Caco-2 (cell line): ENCODE data around the gene KLHDC7B. TPM values are rescaled to one million over a fixed set of nuclear protein-coding genes. Genes with fewer than 3 reads are reported as not detected.

Experiments
- BruUV-seq: library from RNA; stranded (reverse); fragments of 400-500 nt; replicated peaks from 2 replicates; lab custom pipeline; 2021; lab: Mats Ljungman, UMichigan
- CTCF ChIA-PET: fragments of 300-600 bp; sonication (Branson Sonifier 250); formaldehyde crosslinking; loops from one replicate; lab custom pipeline; 2022; ENCODE audit warnings: antibody characterized with exemption; lab: Charles Lee
- POLR2A ChIA-PET: fragments of 300-600 bp; sonication (Branson Sonifier 250); formaldehyde crosslinking; loops from one replicate; lab custom pipeline; 2022; ENCODE audit warnings: antibody characterized with exemption; lab: Charles Lee
- DNase-seq, 2 experiments: peaks; one replicate each; pipeline versions ENCODE4 v3.0.0 to v3.0.0-alpha.2; 2020 to 2022
- H3K27me3 ChIP-seq: replicated peaks from 2 replicates; pipeline ENCODE4 v1.6.0; 2011; ENCODE audit warnings: low read length; ENCODE audit not compliant: control insufficient read depth, insufficient read depth
- H3K36me3 ChIP-seq: 2 replicates; pipeline ENCODE4 v1.5.1; 2011; ENCODE audit warnings: low read length; ENCODE audit not compliant: control insufficient read depth, insufficient read depth
- H3K4me1 ChIP-seq: fragments of 250-450 bp; sonication (Bioruptor Pico); 2 replicates; pipeline ENCODE4 v1.5.1; 2020; ENCODE audit warnings: mild to moderate bottlenecking
- H3K4me3 ChIP-seq: 2 replicates; pipeline ENCODE4 v1.5.1; 2011; ENCODE audit warnings: low read depth, mild to moderate bottlenecking, control low read depth, low read length
- H3K9me3 ChIP-seq: fragments of 250-450 bp; sonication (Bioruptor Pico); 2 replicates; pipeline ENCODE4 v1.5.1; 2020; ENCODE audit warnings: mild to moderate bottlenecking, moderate library complexity
- H3K27ac Mint-ChIP-seq: one replicate; pipeline ENCODE4 v1.8.0; 2022; ENCODE audit warnings: mixed read lengths; ENCODE audit not compliant: unreplicated experiment
- H3K27me3 Mint-ChIP-seq: one replicate; pipeline ENCODE4 v1.8.0; 2022; ENCODE audit warnings: mixed read lengths; ENCODE audit not compliant: insufficient read depth, unreplicated experiment
- H3K36me3 Mint-ChIP-seq: one replicate; pipeline ENCODE4 v1.8.0; 2022; ENCODE audit warnings: mild to moderate bottlenecking, mixed read lengths; ENCODE audit not compliant: insufficient read depth, unreplicated experiment
- H3K4me1 Mint-ChIP-seq: one replicate; pipeline ENCODE4 v1.8.0; 2022; ENCODE audit warnings: low read depth, mixed read lengths; ENCODE audit not compliant: unreplicated experiment
- H3K4me3 Mint-ChIP-seq: one replicate; pipeline ENCODE4 v1.8.0; 2022; ENCODE audit warnings: mild to moderate bottlenecking, moderate library complexity, mixed read lengths; ENCODE audit not compliant: unreplicated experiment
- H3K9me3 Mint-ChIP-seq: one replicate; pipeline ENCODE4 v1.8.0; 2022; ENCODE audit warnings: mixed read lengths; ENCODE audit not compliant: unreplicated experiment
- intact Hi-C: fragments of 100-400 bp; cut with micrococcal nuclease; formaldehyde crosslinking; loops from one replicate; pipeline ENCODE4 v1.10.0; 2022; ENCODE audit not compliant: unreplicated experiment
- total RNA-seq: library from RNA; stranded (reverse); gene quantifications from 2 replicates; pipeline ENCODE4 v1.2.3, GENCODE V29; 2022
- TF ChIP-seq, protein P1 (sequence below), 2 experiments: fragments of 200-600 bp in 1 of 2; IDR thresholded peaks; 1 replicate in 1 of 2; 2 replicates in 1 of 2; pipeline versions ENCODE4 v1.5.1 to v1.8.0; 2011 to 2022; ENCODE audit warnings: antibody characterized with exemption in 1 of 2, control low read depth in 1 of 2, inconsistent platforms in 1 of 2, low read depth in 1 of 2, low read length in 1 of 2, mild to moderate bottlenecking in 1 of 2, moderate library complexity in 1 of 2; ENCODE audit not compliant: insufficient read depth in 1 of 2, severe bottlenecking in 1 of 2, unreplicated experiment in 1 of 2

Gene KLHDC7B
- total RNA-seq, 1 experiment from 2014 or later: 2.0 TPM

- no peaks in the 10 kb centered on the region for H3K9me3 ChIP-seq
- Mint-ChIP-seq H3K27me3 (no peaks in the 10 kb centered on the region), H3K4me3 (no peak overlapping the region), H3K27ac (no peak overlapping the region), H3K4me1 (no peaks in the 10 kb centered on the region), H3K36me3 (no peaks in the 10 kb centered on the region), H3K9me3 (no peaks in the 10 kb centered on the region)
- POLR2A ChIA-PET: no interaction called here
- no peak overlapping the region for H3K4me3 ChIP-seq
- no peaks in the 10 kb centered on the region for H3K36me3 ChIP-seq
- H3K4me1 ChIP-seq: peaks cover 10% of the 10 kb centered on the region; the same call in 1 of the 2 replicates
- intact Hi-C loops: no loop called here
- no TSS peak for BruUV-seq
- H3K27me3 ChIP-seq: no peaks in the 10 kb centered on the region
- TF ChIP-seq, protein P1, sequence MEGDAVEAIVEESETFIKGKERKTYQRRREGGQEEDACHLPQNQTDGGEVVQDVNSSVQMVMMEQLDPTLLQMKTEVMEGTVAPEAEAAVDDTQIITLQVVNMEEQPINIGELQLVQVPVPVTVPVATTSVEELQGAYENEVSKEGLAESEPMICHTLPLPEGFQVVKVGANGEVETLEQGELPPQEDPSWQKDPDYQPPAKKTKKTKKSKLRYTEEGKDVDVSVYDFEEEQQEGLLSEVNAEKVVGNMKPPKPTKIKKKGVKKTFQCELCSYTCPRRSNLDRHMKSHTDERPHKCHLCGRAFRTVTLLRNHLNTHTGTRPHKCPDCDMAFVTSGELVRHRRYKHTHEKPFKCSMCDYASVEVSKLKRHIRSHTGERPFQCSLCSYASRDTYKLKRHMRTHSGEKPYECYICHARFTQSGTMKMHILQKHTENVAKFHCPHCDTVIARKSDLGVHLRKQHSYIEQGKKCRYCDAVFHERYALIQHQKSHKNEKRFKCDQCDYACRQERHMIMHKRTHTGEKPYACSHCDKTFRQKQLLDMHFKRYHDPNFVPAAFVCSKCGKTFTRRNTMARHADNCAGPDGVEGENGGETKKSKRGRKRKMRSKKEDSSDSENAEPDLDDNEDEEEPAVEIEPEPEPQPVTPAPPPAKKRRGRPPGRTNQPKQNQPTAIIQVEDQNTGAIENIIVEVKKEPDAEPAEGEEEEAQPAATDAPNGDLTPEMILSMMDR (IDR thresholded peaks at IDR 0.05; ENCODE audit: insufficient read depth in 1 of 2, low read depth in 1 of 2, low read length in 1 of 2, severe bottlenecking in 1 of 2, unreplicated experiment in 1 of 2): no peak
- DNase-seq: no peak
- CTCF ChIA-PET: interaction anchor here (0.9 to 1.2 kb wide), 2 partner anchors 46 to 48 kb away, joined by 3 to 4 read pairs; partner anchors contain the start of gene SCO2
Measured at GRCh38 chr22:50572965-50573364, 27.3 kb downstream of the KLHDC7B start.

DNA sequence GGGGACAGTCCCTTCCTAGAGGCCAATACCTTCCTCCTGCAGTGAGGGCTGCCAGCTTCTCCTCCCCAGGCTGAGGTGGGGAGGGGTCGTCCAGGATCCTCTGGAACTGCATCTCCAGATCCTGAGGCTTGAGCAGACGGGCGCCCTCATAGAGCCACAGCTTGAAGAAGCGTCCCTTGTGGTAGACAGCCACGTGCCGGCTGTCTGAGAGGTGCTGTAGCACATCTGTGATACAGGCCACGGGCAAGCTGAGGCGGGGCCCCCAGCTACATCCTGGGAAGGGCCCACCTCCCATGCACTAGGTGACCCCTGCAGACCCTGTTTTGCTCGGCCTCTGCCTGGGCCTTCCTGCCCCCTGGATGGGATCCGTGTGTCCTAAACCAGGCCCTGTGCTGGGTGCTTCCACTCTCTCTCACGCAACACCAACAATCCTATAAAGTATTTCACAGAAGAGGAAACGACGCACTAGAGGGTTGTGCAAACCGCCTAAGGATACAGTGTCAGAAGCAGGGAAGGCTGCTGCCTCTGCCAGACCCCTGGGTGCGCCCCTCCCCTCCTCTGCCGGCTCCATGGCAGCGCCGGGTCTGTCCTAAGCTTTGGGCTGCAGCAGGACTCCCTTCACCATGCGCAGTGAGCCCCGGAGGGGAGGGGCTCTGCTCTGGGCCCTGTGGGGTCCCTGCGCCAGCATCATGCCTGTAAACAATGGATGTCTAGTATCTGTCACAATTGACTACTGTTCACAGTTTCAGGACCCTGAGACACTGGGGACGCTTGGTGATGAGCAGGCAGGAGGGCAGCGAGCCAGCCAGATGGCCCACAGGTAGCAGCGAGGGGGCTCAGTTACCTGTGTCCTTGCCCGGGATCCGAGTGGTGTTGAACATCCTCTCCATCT lies 28.0 kb downstream of the KLHDC7B start:
- no peak overlapping the region for H3K4me3 ChIP-seq
- H3K27ac Mint-ChIP-seq: no peak overlapping the region
- CTCF ChIA-PET: no interaction called here
- no peak for DNase-seq
- no TSS peak for BruUV-seq
- no peaks in the 10 kb centered on the region for H3K9me3 Mint-ChIP-seq
- H3K36me3 Mint-ChIP-seq: no peaks in the 10 kb centered on the region
- no peaks in the 10 kb centered on the region for H3K27me3 Mint-ChIP-seq
- TF ChIP-seq, protein P1 (IDR thresholded peaks at IDR 0.05; ENCODE audit: insufficient read depth in 1 of 2, low read depth in 1 of 2, low read length in 1 of 2, severe bottlenecking in 1 of 2, unreplicated experiment in 1 of 2): no peak
- POLR2A ChIA-PET: no interaction called here
- H3K36me3 ChIP-seq: no peaks in the 10 kb centered on the region
- H3K9me3 ChIP-seq: no peaks in the 10 kb centered on the region
- H3K27me3 ChIP-seq: no peaks in the 10 kb centered on the region
- intact Hi-C loops: no loop called here
- peaks cover 6% of the 10 kb centered on the region; the same call in 1 of the 2 replicates for H3K4me1 ChIP-seq
- H3K4me1 Mint-ChIP-seq: no peaks in the 10 kb centered on the region
- no peak overlapping the region for H3K4me3 Mint-ChIP-seq

GRCh38 chr22:50574383-50574755 lies 28.7 kb downstream of the KLHDC7B start:
- CTCF ChIA-PET: interaction anchor here (2.5 kb wide), 1 partner anchor 46 kb away, joined by 14 read pairs; no protein-coding TSS in a partner anchor
- Mint-ChIP-seq H3K27ac (no peak overlapping the region), H3K9me3 (no peaks in the 10 kb centered on the region), H3K4me1 (no peaks in the 10 kb centered on the region), H3K27me3 (no peaks in the 10 kb centered on the region), H3K4me3 (no peak overlapping the region), H3K36me3 (no peaks in the 10 kb centered on the region)
- POLR2A ChIA-PET: no interaction called here
- Histone ChIP-seq H3K27me3 (no peaks in the 10 kb centered on the region), H3K9me3 (no peaks in the 10 kb centered on the region), H3K4me1 (0 out of 2 replicates have a peak, but pooled peaks cover under 1% of the 10 kb centered on the region), H3K36me3 (peaks cover 1% of the 10 kb centered on the region; the same call in 1 of the 2 replicates), H3K4me3 (no peak overlapping the region)
- TF ChIP-seq, protein P1 (IDR thresholded peaks at IDR 0.05; ENCODE audit: insufficient read depth in 1 of 2, low read depth in 1 of 2, low read length in 1 of 2, severe bottlenecking in 1 of 2, unreplicated experiment in 1 of 2): no peak
- BruUV-seq: no TSS peak
- intact Hi-C loops: no loop called here
- DNase-seq: no peak
